OCI-LY3 (cell line): ENCODE data around the gene AP3B2.

Experiments used
- EZH2phosphoT487 ChIP-seq: fragments of 200-600 bp; shearing (Covaris generic); IDR thresholded peaks from 2 replicates; pipeline ENCODE4 v1.6.1; 2018; ENCODE audit warnings: antibody characterized with exemption, mixed run types, low read depth
- TF ChIP-seq, protein P1 (sequence below): fragments of 200-600, 300-600 bp; sonication (generic); IDR thresholded peaks from 2 replicates; pipeline ENCODE4 v1.5.1; 2014; ENCODE audit warnings: antibody characterized with exemption, low read length, low read depth

DNA sequence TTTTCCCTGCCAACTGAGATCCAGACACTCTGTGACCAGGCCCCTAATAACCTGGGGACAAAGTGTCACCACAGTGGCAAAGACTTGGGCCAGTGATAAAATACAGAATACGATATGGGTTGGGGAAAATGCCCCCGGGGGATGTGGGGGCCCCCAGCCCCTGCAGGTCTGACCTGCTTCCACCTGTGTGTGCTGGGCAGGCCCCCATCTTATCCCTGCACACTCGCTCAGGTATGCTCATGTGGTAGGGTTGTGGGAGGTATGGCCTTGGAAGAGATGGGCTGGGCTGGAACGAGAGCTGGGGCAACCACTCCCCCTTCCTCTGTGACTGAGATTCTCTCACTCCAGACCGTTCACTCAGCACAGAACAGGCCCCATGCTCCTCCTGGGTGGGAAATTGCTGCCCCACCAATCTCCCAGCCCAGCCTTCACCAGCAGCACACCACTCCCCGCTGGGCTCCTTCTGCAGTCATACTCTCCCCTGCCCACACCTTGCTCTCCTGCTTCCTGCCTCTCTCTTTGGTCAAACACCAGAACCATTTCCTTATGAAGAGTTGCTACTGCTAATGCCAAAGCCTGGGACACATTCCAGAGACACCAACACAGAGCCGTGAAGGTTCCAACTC, 52.9 kb downstream of the AP3B2 start:
- TF ChIP-seq, protein P1, sequence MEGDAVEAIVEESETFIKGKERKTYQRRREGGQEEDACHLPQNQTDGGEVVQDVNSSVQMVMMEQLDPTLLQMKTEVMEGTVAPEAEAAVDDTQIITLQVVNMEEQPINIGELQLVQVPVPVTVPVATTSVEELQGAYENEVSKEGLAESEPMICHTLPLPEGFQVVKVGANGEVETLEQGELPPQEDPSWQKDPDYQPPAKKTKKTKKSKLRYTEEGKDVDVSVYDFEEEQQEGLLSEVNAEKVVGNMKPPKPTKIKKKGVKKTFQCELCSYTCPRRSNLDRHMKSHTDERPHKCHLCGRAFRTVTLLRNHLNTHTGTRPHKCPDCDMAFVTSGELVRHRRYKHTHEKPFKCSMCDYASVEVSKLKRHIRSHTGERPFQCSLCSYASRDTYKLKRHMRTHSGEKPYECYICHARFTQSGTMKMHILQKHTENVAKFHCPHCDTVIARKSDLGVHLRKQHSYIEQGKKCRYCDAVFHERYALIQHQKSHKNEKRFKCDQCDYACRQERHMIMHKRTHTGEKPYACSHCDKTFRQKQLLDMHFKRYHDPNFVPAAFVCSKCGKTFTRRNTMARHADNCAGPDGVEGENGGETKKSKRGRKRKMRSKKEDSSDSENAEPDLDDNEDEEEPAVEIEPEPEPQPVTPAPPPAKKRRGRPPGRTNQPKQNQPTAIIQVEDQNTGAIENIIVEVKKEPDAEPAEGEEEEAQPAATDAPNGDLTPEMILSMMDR: no peak
- TF ChIP-seq EZH2phosphoT487: no peak
